Heart left ventricle (tissue), 16 donors: ENCODE measurements around the gene TMEM184C. TPM values are rescaled to one million over a fixed set of nuclear protein-coding genes. Genes with fewer than 3 reads are reported as not detected.

Source experiments
- ATAC-seq, 4 donors: fragments of 200-7000 bp; cut with Tn5 transposase; one replicate each; pipeline ENCODE4 v1.9.1; 2020 to 2022; ENCODE audit warnings: moderate library complexity in 4 of 4, mild to moderate bottlenecking in 3 of 4, moderate number of reproducible peaks in 1 of 4
- DNase-seq, 5 donors: peaks; one replicate each; pipeline ENCODE4 v3.0.0-alpha.2; 2020
- H3K27ac ChIP-seq, 12 donors: fragments of 200-600 bp; sonication (generic) in 4 of 12; one replicate each; pipeline versions ENCODE4 v1.5.0 to v1.8.0; 2016 to 2022; ENCODE audit warnings: mild to moderate bottlenecking in 2 of 12
- H3K27me3 ChIP-seq, 9 donors: fragments of 200-600 bp; sonication (generic) in 2 of 9; one replicate each; pipeline versions ENCODE4 v1.5.1 to v1.8.0; 2016 to 2022; ENCODE audit warnings: mild to moderate bottlenecking in 3 of 9
- H3K36me3 ChIP-seq, 9 donors: fragments of 200-600 bp; sonication (generic) in 2 of 9; one replicate each; pipeline versions ENCODE4 v1.5.0 to v1.8.0; 2018 to 2022; ENCODE audit warnings: mild to moderate bottlenecking in 2 of 9
- H3K4me1 ChIP-seq, 12 donors: fragments of 200-600 bp; sonication (generic) in 4 of 12; one replicate each; pipeline versions ENCODE4 v1.5.0 to v1.8.0; 2016 to 2022; ENCODE audit warnings: mild to moderate bottlenecking in 3 of 12
- H3K4me3 ChIP-seq, 12 donors: fragments of 200-600 bp; sonication (generic) in 4 of 12; one replicate each; pipeline versions ENCODE4 v1.5.0 to v1.8.0; 2017 to 2022; ENCODE audit warnings: mild to moderate bottlenecking in 9 of 12, moderate library complexity in 4 of 12
- H3K9me3 ChIP-seq, 12 donors: fragments of 200-600 bp; sonication (generic) in 4 of 12; one replicate each; pipeline versions ENCODE4 v1.5.0 to v1.8.0; 2016 to 2022; ENCODE audit warnings: mild to moderate bottlenecking in 1 of 12
- POLR2A ChIP-seq, 2 donors: fragments of 450-650 bp; IDR thresholded peaks; one replicate each; pipeline ENCODE4 v1.6.1; 2017; ENCODE audit warnings: antibody characterized with exemption in 2 of 2, mild to moderate bottlenecking in 2 of 2, moderate library complexity in 2 of 2
- WGBS, 4 donors: extraction: QIAGEN DNeasy Blood & Tissue Kit in 2 of 4; methylation state at CpG; one replicate each; pipeline versions ENCODE4 v1.1.5 to v1.1.7; 2013 to 2018; 5-methylcytosine and 5-hydroxymethylcytosine counted together
- intact Hi-C, 10 donors: fragments of 100-400 bp; cut with DNase I; formaldehyde crosslinking; loops; one replicate each; pipeline versions ENCODE4 v1.11.1 to v1.14.2; 2022
- polyA plus RNA-seq, 2 donors: library from polyadenylated mRNA; stranded (reverse); fragments of 200-250 nt; gene quantifications; one replicate each; pipeline ENCODE4 v1.2.3, GENCODE V29; 2013
- total RNA-seq, 9 donors: library from RNA; depleted of rRNA in 2 of 9; stranded (reverse); fragments of >200 nt in 2 of 9; fragmentation: NEBNext Ultra II Directional in 3 of 9; extraction: Animal tissue kit (Norgen Biotek cat#: 25700) in 3 of 9; gene quantifications; one replicate each; pipeline versions ENCODE4 v1.1.0 to v1.2.4, GENCODE V29; 2016 to 2023
- TF ChIP-seq, protein P1 (sequence below), 12 donors: fragments of 200-600 bp; sonication (generic) in 4 of 12; IDR thresholded peaks; one replicate each; pipeline versions ENCODE4 v1.5.0 to v1.8.0; 2018 to 2022; ENCODE audit warnings: antibody characterized with exemption in 12 of 12, mild to moderate bottlenecking in 5 of 12
- donor health status: ischemic (EF 13 %, LVEDD 7.1; RV severe dilation, severe dysfunction).
- donor health status: healthy with polysubstance abuse.
- donor health status: DM: no; HTN: yes; CAD: no.
- donor health status: DM: no; HTN: no; CAD: no.
- donor health status: ischemic (EF 25% LVEDD 6.9; RV normal size, moderate dysfunction).
- donor health status: ischemic (EF 25% LVEDD 5.7; RV mildly dilated, moderate dysfunction).
- donor health status: healthy.
- donor health status: DM: yes; HTN: yes; CAD: no.
- donor health status: ischemic (EF 35%, LVEDD 5.7; RV mildly dilated, moderate dysfunction).
- donor health status: nonischemic (EF 11% LVEDD 7.7; RV severe dilation, severe dysfunction).
- donor health status: DM: yes; HTN: yes; CAD: no.
- donor health status: PGD.
- donor health status: ischemic (EF 29% LVEDD 5.4; RV normal size, mild dysfunction).
- donor health status: nonischemic (EF 23%, LVEDD 6.1; RV moderate dilation, normal function).

The TMEM184C gene
- total and polyA plus RNA-seq, 11 donors = 4.2 to 29.4 (median 26.2) TPM

GRCh38 chr4:147617841-147618691 lies 869 bp downstream of the TMEM184C start:
- ATAC-seq (peak in 2 of 4 donors; percentile 2 to 5), DNase-seq (no peak)
- TF ChIP-seq, protein P1, sequence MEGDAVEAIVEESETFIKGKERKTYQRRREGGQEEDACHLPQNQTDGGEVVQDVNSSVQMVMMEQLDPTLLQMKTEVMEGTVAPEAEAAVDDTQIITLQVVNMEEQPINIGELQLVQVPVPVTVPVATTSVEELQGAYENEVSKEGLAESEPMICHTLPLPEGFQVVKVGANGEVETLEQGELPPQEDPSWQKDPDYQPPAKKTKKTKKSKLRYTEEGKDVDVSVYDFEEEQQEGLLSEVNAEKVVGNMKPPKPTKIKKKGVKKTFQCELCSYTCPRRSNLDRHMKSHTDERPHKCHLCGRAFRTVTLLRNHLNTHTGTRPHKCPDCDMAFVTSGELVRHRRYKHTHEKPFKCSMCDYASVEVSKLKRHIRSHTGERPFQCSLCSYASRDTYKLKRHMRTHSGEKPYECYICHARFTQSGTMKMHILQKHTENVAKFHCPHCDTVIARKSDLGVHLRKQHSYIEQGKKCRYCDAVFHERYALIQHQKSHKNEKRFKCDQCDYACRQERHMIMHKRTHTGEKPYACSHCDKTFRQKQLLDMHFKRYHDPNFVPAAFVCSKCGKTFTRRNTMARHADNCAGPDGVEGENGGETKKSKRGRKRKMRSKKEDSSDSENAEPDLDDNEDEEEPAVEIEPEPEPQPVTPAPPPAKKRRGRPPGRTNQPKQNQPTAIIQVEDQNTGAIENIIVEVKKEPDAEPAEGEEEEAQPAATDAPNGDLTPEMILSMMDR (IDR thresholded peaks at IDR 0.05) = no peak
- no peak for TF ChIP-seq POLR2A (IDR thresholded peaks at IDR 0.05)
- Histone ChIP-seq H3K27me3 (no peaks in the 10 kb centered on the region), H3K4me3 (peak overlapping the region; percentile 60 to 94 (median 86)), H3K27ac (peak overlapping the region in 10 of 12 donors; percentile 65 to 92 (median 84)), H3K36me3 (peaks cover 0 to 28% (median 11%) of the 10 kb centered on the region in 9 donors), H3K4me1 (peaks cover 0 to 48% (median 27%) of the 10 kb centered on the region in 12 donors), H3K9me3 (no peaks in the 10 kb centered on the region)
- intact Hi-C loops = loop anchor here in 1 of 10 donors (10.0 kb wide), 1 partner anchor 247 kb away; no protein-coding TSS in a partner anchor
- WGBS, 4 donors = 15 to 19% (median 16%) methylated on average over 14 to 17 of the region's 17 CpGs

DNA sequence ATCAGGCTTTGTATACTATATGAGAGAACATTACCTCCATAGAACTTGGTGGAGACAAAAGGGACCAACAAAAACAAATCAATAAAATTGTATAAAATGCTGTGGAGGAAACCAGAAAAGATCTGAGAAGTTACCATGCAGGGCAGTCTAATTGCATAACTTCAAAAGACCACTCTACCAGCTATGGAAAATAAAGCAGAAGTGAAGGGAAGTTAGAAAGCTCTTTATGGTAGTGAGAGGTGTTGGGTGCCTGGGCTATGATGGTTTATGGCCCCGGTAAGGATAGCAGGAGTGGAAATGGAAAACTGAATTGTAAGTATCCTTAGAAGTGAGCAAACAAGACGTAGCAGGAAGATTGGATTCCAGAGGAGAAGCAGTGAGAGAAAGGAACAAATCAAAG lies 3.1 kb downstream of the TMEM184C start:
- intact Hi-C loops = loop anchor here in 2 of 10 donors (10.0 kb wide), 2 partner anchors 244 to 1214 kb away; no protein-coding TSS in a partner anchor
- Histone ChIP-seq H3K4me1 (peaks cover 0 to 48% (median 27%) of the 10 kb centered on the region in 12 donors), H3K27me3 (no peaks in the 10 kb centered on the region), H3K4me3 (no peak overlapping the region), H3K27ac (no peak overlapping the region), H3K9me3 (no peaks in the 10 kb centered on the region), H3K36me3 (peaks cover 0 to 50% (median 33%) of the 10 kb centered on the region in 9 donors)
- WGBS, 4 donors = 78 to 85% (median 84%) methylated on average over 2 of the region's 2 CpGs
- no peak for DNase-seq
- no peak for ATAC-seq
- no peak for TF ChIP-seq POLR2A (IDR thresholded peaks at IDR 0.05)
- TF ChIP-seq, protein P1 (IDR thresholded peaks at IDR 0.05) = no peak

GRCh38 chr4:147625733-147626132 lies 8.5 kb downstream of the TMEM184C start:
- H3K36me3 ChIP-seq = peaks cover 0 to 96% (median 86%) of the 10 kb centered on the region in 9 donors
- H3K4me1 ChIP-seq = peaks cover 0 to 17% (median 4%) of the 10 kb centered on the region in 12 donors
- no peak overlapping the region for H3K4me3 ChIP-seq
- TF ChIP-seq POLR2A (IDR thresholded peaks at IDR 0.05) = no peak
- TF ChIP-seq, protein P1 (IDR thresholded peaks at IDR 0.05) = no peak
- no peaks in the 10 kb centered on the region for H3K9me3 ChIP-seq
- H3K27ac ChIP-seq = no peak overlapping the region
- WGBS, 4 donors = 85 to 89% (median 86%) methylated on average over 6 of the region's 6 CpGs
- DNase-seq (no peak), ATAC-seq (no peak)
- H3K27me3 ChIP-seq = no peaks in the 10 kb centered on the region
- intact Hi-C loops = loop anchor here in 2 of 10 donors (10.0 kb wide), 2 partner anchors 239 to 1209 kb away; no protein-coding TSS in a partner anchor

DNA sequence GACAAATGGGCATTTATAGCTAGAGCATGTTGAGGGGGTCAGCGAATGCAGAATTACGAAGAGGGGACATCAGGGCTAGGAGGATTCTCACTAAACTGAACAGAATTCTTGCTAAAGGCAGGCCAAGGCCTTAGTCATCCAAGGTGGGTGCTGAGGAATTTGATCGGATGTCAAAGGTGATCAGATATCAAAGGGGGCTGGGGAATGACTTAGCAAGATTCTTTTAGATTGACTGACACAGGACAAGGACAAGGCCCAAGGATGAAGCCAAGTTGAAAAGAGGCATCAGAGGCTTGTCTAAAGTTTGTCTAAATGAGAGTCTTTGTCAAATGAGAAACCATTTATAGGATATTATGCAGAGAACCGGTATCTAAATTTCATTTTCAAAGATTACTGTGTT lies 9.7 kb downstream of the TMEM184C start:
- H3K4me3 ChIP-seq = no peak overlapping the region
- no peak for TF ChIP-seq POLR2A (IDR thresholded peaks at IDR 0.05)
- TF ChIP-seq, protein P1 (IDR thresholded peaks at IDR 0.05) = no peak
- no peaks in the 10 kb centered on the region for H3K9me3 ChIP-seq
- peaks cover 0 to 5% (median 0%) of the 10 kb centered on the region in 12 donors for H3K4me1 ChIP-seq
- intact Hi-C loops = loop anchor here in 2 of 10 donors (10.0 kb wide), 2 partner anchors 238 to 1208 kb away; no protein-coding TSS in a partner anchor
- ATAC-seq (no peak), DNase-seq (no peak)
- WGBS, 4 donors = 94 to 98% (median 96%) methylated on average over 4 of the region's 4 CpGs
- peaks cover 0 to 100% (median 95%) of the 10 kb centered on the region in 9 donors for H3K36me3 ChIP-seq
- no peak overlapping the region for H3K27ac ChIP-seq
- H3K27me3 ChIP-seq = no peaks in the 10 kb centered on the region
